HG03565 (cell line): ENCODE results near the gene SCYGR4.
A peak's percentile ranks its signal among the peaks of the same experiment; 100 is the strongest.

Experiments
- ATAC-seq: cut with Tn5 transposase; IDR thresholded peaks from one replicate; pipeline ENCODE4 v1.9.1; 2021; ENCODE audit warnings: mild to moderate bottlenecking, moderate library complexity; ENCODE audit not compliant: unreplicated experiment

Gene SCYGR4

DNA sequence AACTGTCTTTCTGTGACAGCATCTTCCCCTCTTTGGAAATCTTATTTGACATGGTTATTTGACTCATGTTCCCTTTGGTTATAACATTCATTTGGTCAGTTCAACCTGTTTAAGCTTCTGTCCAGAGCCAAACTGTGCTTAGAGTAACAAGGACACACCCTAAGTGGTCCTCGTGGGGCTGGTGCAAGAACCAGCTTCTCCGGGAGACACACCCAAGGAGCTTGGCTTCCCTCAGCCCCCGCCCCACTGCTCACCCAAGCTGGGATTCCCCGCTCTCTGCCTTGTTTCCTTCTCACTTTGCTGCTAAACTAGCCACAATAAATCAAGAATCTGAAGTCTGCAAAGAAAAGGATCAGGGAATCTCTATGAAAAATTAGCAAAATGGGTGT, 4.0 kb upstream of the SCYGR4 start:
- ATAC-seq: no peak

DNA sequence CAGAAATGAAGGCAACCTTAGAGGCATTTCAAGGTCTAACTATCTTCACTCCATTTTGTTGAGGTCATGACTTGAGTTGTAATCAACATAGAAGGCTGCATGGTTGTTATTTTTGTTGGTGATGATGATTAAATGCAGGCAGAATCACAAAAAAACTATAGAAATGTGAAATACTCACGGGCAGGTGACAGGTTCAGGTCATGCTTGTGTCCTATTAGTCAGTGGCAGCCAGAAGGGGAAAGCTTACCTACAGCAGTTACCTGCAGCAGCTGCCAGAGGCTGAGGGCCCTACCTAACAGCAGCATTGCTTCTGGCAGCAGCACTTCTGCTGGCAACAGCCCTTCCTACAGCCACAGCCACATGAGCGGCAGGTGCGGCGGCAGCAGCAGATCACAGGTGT, 3.1 kb upstream of the SCYGR4 start:
- no peak for ATAC-seq

- no peak for ATAC-seq
These were observed 2.6 kb upstream of the SCYGR4 start, which contains the start of gene SCYGR3 for GRCh38 chr2:227614740-227615139. TSS of gene SCYGR3 (minus strand) at chr2:227614840. CDS start at chr2:227614840, 0 bp downstream.

- ATAC-seq: no peak
These were observed 2.1 kb upstream of the SCYGR4 start for GRCh38 chr2:227615181-227615580.

GRCh38 chr2:227615906-227616305, 1.4 kb upstream of the SCYGR4 start:
- no peak for ATAC-seq

DNA sequence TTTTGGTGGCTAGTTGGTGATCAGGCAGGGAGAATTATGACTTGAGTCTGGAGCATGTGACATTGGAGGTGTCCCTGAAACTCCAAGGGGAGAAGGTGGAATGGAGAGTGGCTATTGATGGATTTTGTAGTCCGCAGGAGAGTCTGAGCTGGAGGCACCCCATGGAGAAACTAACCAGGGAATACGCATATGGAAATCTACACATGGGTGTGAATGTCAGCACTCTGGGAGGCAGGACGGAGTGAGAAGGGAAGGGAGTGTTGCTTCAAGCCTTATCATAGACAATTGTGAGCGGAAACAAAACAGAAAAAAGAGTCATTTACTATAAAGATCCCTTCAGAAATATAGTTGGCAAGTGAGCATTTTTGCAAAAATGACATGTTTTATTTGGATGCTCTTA, 667 bp upstream of the SCYGR4 start:
- ATAC-seq: no peak

DNA sequence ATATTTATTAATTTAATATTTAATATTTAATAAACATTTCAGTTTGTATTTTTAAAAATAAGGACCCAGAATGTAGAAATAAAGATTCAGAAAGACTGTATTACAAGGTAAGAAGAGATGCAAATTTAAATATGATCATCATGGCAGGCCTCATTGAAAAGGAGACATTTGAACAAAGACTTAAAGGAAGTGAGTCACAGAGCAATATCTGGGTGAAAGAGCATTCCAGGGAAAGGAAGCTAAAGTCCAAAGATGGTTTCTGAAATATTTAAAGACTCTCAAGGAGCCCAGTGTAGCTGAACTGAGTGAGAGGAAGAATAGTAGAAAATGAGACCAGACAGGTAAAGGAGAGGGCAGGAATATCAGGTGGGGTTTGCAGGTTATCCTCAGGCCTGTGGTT, 5.9 kb downstream of the SCYGR4 start:
- ATAC-seq: no peak

DNA sequence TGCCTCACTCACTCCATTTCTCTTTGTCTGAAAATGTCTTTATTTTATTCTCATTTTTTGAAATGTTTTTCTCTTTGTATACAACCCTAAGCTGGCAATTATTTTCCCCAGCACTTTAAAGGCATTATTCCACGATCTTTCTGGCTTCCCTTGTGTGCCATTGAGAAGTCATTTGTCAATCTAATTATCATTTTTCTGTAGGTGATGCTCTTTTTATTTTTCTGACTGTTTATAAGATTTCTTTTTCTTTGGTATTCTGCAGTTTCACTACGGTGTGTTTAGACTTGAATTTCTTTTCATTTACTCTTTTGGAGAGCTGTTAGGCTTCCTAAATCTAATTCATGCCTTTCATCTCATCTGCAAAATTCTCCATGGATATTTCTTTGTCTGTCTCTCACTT, 8.1 kb downstream of the SCYGR4 start:
- no peak for ATAC-seq

DNA sequence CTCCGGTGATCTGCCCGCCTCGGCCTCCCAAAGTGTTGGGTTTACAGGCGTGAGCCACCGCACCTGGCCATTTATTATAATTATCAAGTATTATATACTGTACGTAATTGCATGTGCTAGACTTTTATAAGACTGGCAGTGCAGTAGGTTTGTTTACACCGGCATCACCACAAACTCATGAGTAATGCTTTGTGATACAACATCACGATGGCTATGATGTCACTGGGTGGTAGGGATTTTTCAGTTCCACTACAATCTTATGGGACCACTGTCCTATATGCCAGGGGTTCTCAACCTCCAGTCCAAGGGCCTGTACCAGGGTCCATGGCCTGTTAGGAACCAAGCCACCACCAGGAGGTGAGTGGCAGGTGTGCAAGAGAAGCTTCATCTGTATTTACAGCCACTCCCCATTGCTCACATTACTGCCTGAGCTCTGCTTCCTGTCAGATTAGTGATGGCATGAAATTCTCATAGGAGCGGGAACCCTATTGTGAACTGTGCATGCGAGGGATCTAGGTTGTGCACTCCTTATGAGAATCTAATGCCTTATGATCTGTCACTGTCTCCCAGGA, 9.4 kb downstream of the SCYGR4 start:
- ATAC-seq: no peak

GRCh38 chr2:227627769-227628168, 10.5 kb downstream of the SCYGR4 start:
- peak; percentile 96 for ATAC-seq

DNA sequence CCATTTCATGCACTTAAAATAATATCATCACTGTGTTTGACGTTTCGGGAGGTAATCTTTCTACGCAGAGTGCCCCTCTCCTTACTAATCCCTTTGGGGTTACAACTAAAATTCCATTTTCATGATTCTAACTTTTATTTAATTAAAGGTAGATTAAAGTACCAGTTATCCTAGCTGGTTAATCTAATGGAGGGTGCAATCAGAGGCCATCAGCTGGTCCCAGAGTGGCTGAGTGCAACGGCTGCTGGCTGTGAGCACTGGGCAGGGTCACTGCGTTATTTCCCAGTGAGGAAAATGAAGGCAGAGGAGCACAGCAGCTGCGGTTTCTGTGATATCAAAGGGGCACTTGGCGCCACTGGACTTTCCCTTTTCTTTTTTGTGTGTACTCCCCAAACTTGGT, 12.1 kb downstream of the SCYGR4 start:
- ATAC-seq: no peak

DNA sequence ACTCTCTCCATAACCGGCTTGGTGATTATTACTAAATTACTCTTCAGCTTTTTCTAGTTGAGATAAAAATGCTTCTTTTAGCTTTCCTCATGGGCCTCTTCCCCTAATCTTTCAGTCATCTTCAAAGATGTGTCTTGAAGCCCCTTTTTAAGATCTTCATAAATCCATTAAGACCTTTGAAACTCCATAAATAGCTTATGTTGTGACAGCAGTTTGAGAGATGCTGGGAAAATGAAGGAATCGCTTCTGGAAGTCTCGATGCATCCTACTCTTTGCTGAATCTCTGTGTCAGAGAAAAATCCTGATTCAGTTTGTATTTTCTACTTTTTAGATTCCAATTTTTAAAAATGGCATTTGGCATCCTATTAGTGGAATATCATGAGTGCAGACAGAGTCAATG, 13.0 kb downstream of the SCYGR4 start:
- ATAC-seq: no peak

DNA sequence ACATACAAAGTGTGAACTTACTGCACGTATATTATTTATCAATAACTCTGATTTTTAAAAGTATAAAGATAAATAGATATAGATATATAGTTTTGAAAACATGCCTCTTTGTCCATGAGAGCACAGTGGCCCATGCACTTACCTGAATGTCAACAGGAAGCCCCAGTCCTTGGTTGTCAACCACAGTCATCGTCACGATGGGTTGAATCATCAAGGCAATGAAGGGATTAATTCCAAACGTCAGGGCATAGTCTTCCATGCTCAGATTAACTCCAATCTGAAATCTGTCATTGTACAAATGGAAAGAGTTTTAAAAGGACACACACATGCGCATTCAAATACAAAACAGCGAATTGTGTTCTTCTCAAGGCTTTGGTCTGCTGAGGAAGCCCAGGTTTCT, 15.5 kb downstream of the SCYGR4 start:
- no peak for ATAC-seq

DNA sequence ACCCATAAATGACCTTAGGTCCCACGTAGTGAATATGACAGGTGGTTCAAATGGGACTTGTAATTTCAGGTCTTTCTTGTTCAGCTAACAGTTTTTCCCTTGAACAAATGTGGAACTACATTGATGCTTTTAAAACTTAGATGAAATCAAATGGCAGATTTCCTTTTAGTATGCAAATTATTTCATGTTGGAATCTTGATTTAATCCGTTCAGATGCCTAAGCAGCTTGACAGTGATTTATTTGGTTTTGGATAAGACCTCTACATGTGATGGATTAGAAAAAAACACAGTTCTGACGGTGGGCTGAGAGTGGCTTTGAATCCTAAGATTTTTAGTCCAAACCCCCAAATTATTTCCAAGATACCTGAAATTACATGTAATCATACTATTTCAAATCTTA, 16.9 kb downstream of the SCYGR4 start:
- ATAC-seq: no peak

DNA sequence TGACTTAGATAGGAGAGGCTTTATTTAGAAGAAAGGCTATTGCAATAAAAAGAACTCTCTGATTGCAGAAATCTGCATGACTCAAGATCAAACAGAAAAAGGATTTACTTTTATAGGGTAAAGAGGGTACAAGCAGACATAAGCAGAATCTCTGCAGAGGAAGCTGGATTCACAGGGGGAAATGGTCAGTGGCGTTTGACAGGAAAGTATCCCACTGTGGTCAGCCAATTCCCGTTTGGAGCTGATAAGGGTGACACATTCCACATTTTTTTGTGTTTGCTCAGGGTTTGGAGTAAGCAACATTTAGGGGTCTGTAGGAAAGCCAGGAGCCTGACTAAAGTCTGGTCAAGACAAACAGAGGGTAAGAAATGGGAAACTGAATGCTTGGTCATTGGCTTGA, 25.4 kb downstream of the SCYGR4 start:
- ATAC-seq: no peak

- ATAC-seq: no peak
These were observed 26.8 kb downstream of the SCYGR4 start for GRCh38 chr2:227643990-227644551.

GRCh38 chr2:227653419-227653818, 36.1 kb downstream of the SCYGR4 start:
- no peak for ATAC-seq

GRCh38 chr2:227654426-227654825, 37.1 kb downstream of the SCYGR4 start:
- no peak for ATAC-seq

GRCh38 chr2:227655454-227655853, 38.2 kb downstream of the SCYGR4 start:
- ATAC-seq: no peak

GRCh38 chr2:227657199-227657845, 40.0 kb downstream of the SCYGR4 start:
- no peak for ATAC-seq

GRCh38 chr2:227661025-227661649, 43.8 kb downstream of the SCYGR4 start:
- ATAC-seq: no peak

GRCh38 chr2:227661827-227662226, 44.5 kb downstream of the SCYGR4 start:
- no peak for ATAC-seq
